Activated gamma-delta T cell (primary cell): ENCODE results near the gene FOXE3.
"Not testable (repeated sequence)": the region's sequence is repeated elsewhere in the genome, so short reads cannot be mapped to it uniquely, and the experiment has no call there.

Experiments
- DNase-seq: peaks from one replicate; lab custom pipeline; 2025; lab: John Stamatoyannopoulos, UW

The FOXE3 gene

GRCh38 chr1:47449822-47450552 lies 33.9 kb downstream of the FOXE3 start:
- no peak for DNase-seq

GRCh38 chr1:47450606-47451005 lies 34.5 kb downstream of the FOXE3 start:
- no peak for DNase-seq

GRCh38 chr1:47452426-47452825 lies 36.3 kb downstream of the FOXE3 start:
- no peak for DNase-seq

GRCh38 chr1:47453910-47454309 lies 37.8 kb downstream of the FOXE3 start:
- not testable (repeated sequence) for DNase-seq

- DNase-seq: no peak
These were observed 40.2 kb downstream of the FOXE3 start for GRCh38 chr1:47456250-47456649.

- DNase-seq: not testable (repeated sequence)
These were observed 41.5 kb downstream of the FOXE3 start for GRCh38 chr1:47457547-47457946.

GRCh38 chr1:47459253-47459788 lies 43.2 kb downstream of the FOXE3 start:
- DNase-seq: no peak

- DNase-seq: no peak
These were observed 44.0 kb downstream of the FOXE3 start for GRCh38 chr1:47460040-47460439.

GRCh38 chr1:47460456-47460855 lies 44.4 kb downstream of the FOXE3 start:
- DNase-seq: no peak

- no peak for DNase-seq
These were observed 49.5 kb downstream of the FOXE3 start for GRCh38 chr1:47465605-47466004.
